Measurements from ENCODE around the gene MMAB.

MMAB gene

GRCh38 chr12:109558374-109559199, 14.7 kb downstream of the MMAB start:
- DNase-seq: no peak

- no peak for DNase-seq
Measured at GRCh38 chr12:109557805-109558204, 15.5 kb downstream of the MMAB start.

GRCh38 chr12:109557200-109557599, 16.1 kb downstream of the MMAB start:
- DNase-seq: no peak

GRCh38 chr12:109555431-109556315, 17.6 kb downstream of the MMAB start:
- no peak for DNase-seq

- no peak for DNase-seq
Measured at GRCh38 chr12:109554761-109555160, 18.5 kb downstream of the MMAB start.

GRCh38 chr12:109553906-109554500, 19.3 kb downstream of the MMAB start:
- DNase-seq: no peak

GRCh38 chr12:109553483-109553882, 19.8 kb downstream of the MMAB start:
- no peak for DNase-seq

- no peak for DNase-seq
Measured at GRCh38 chr12:109552971-109553370, 20.3 kb downstream of the MMAB start.

GRCh38 chr12:109551108-109551507, 22.2 kb downstream of the MMAB start:
- no peak for DNase-seq

GRCh38 chr12:109550281-109550680, 23.0 kb downstream of the MMAB start:
- DNase-seq: no peak

- no peak for DNase-seq
Measured at GRCh38 chr12:109549613-109550270, 23.6 kb downstream of the MMAB start.

- no peak for DNase-seq
Measured at GRCh38 chr12:109548258-109548657, 25.0 kb downstream of the MMAB start.

- no peak for DNase-seq
Measured at GRCh38 chr12:109547286-109547685, 26.0 kb downstream of the MMAB start.

- DNase-seq: no peak
Measured at GRCh38 chr12:109545826-109546225, 27.5 kb downstream of the MMAB start.

GRCh38 chr12:109544955-109545531, 28.3 kb downstream of the MMAB start:
- no peak for DNase-seq

- DNase-seq: no peak
Measured at GRCh38 chr12:109542876-109543275, 30.4 kb downstream of the MMAB start.

- DNase-seq: no peak
Measured at GRCh38 chr12:109542014-109542413, 31.3 kb downstream of the MMAB start.

- DNase-seq: no peak
Measured at GRCh38 chr12:109541413-109541726, 31.9 kb downstream of the MMAB start.

GRCh38 chr12:109540526-109541412, 32.5 kb downstream of the MMAB start:
- DNase-seq: no peak

- no peak for DNase-seq
Measured at GRCh38 chr12:109539508-109539907, 33.8 kb downstream of the MMAB start.

- no peak for DNase-seq
Measured at GRCh38 chr12:109538191-109538863, 35.0 kb downstream of the MMAB start.
